Right lobe of liver (tissue), 6 donors: ENCODE data around the gene NR2F1-AS1. TPM values are rescaled to one million over a fixed set of nuclear protein-coding genes. Genes with fewer than 3 reads are reported as not detected.
"Not testable (repeated sequence)": the region's sequence is repeated elsewhere in the genome, so short reads cannot be mapped to it uniquely, and the experiment has no call there.

Experiments used
- ATAC-seq, 4 donors: fragments of 200-7000 bp; cut with Tn5 transposase; one replicate each; pipeline ENCODE4 v1.9.1; 2020; ENCODE audit warnings: mild to moderate bottlenecking in 4 of 4, moderate library complexity in 4 of 4
- DNase-seq, 3 donors: peaks; one replicate each; pipeline ENCODE4 v3.0.0-alpha.2; 2020
- H3K27ac ChIP-seq, 3 donors: fragments of 200-600 bp; one replicate each; pipeline ENCODE4 v1.8.0; 2022
- H3K27me3 ChIP-seq, 2 donors: fragments of 200-600 bp; one replicate each; pipeline ENCODE4 v1.8.0; 2022
- H3K36me3 ChIP-seq, 4 donors: fragments of 200-600 bp; sonication (generic) in 1 of 4; one replicate each; pipeline versions ENCODE4 v1.5.1 to v1.8.0; 2017 to 2022; ENCODE audit warnings: control low read depth in 1 of 4
- H3K4me1 ChIP-seq, 4 donors: fragments of 200-600 bp; sonication (generic) in 1 of 4; one replicate each; pipeline versions ENCODE4 v1.5.1 to v1.8.0; 2017 to 2022; ENCODE audit warnings: control low read depth in 1 of 4
- H3K4me3 ChIP-seq, 3 donors: fragments of 200-600 bp; one replicate each; pipeline ENCODE4 v1.8.0; 2022
- H3K9me3 ChIP-seq, 4 donors: fragments of 200-600 bp; sonication (generic) in 1 of 4; one replicate each; pipeline versions ENCODE4 v1.5.1 to v1.8.0; 2017 to 2022; ENCODE audit warnings: control low read depth in 1 of 4
- CTCF ChIP-seq, 4 donors: fragments of 200-600 bp in 3 of 4; fragments of 450-650 bp in 1 of 4; IDR thresholded peaks; one replicate each; pipeline versions ENCODE4 v1.5.1 to v1.8.0; 2016 to 2022; ENCODE audit warnings: antibody characterized with exemption in 4 of 4, mild to moderate bottlenecking in 2 of 4
- POLR2A ChIP-seq: fragments of 450-650 bp; IDR thresholded peaks from one replicate; pipeline ENCODE4 v1.6.1; 2017; ENCODE audit warnings: antibody characterized with exemption, mild to moderate bottlenecking
- WGBS: methylation state at CpG from one replicate; pipeline ENCODE4 v1.1.6; 2018; ENCODE audit warnings: low coverage, low lambda C conversion rate; ENCODE audit not compliant: insufficient coverage; ENCODE audit errors: missing lambda C conversion rate; 5-methylcytosine and 5-hydroxymethylcytosine counted together
- intact Hi-C, 2 donors: fragments of 100-400 bp; cut with DNase I; formaldehyde crosslinking; loops; one replicate each; pipeline versions ENCODE4 v1.11.2 to v1.14.1; 2022
- total RNA-seq, 6 experiments: library from RNA; depleted of rRNA in 2 of 6; stranded (reverse); fragments of >200 nt in 2 of 6; fragmentation: NEBNext Ultra II Directional in 3 of 6; extraction: Animal tissue kit (Norgen Biotek cat#: 25700) in 3 of 6; gene quantifications; one replicate each; pipeline versions ENCODE4 v1.1.0 to v1.2.4, GENCODE V29; 2016 to 2023
- donor health status: DM: no; HTN: yes; CAD: no.
- donor health status: DM: no; HTN: no; CAD: no.
- donor health status: DM: no; HTN: no; CAD: no.
- donor health status: DM: no; HTN: yes; CAD: no.
- donor health status: DM: no; HTN: yes; CAD: no.

The NR2F1-AS1 gene
- total RNA-seq, 6 experiments from 2014 or later, result 1.2 to 3.8 (median 2.3) TPM

- H3K27me3 ChIP-seq, result no peaks in the 10 kb centered on the region
- intact Hi-C loops, result no loop called here
- TF ChIP-seq POLR2A (no peak), CTCF (IDR thresholded peaks at IDR 0.05) (no peak)
- no peak overlapping the region for H3K4me3 ChIP-seq
- DNase-seq (no peak), ATAC-seq (no peak)
- H3K4me1 ChIP-seq, result no peaks in the 10 kb centered on the region
- H3K27ac ChIP-seq, result no peak overlapping the region
- peaks cover 0 to 3% (median 0%) of the 10 kb centered on the region in 4 donors for H3K9me3 ChIP-seq
- 52% methylated on average over 2 of the region's 2 CpGs for WGBS
- no peaks in the 10 kb centered on the region for H3K36me3 ChIP-seq
These were observed 70.2 kb downstream of the NR2F1-AS1 start for GRCh38 chr5:93510626-93511380.

- peak in 1 of 3 donors; percentile 18 for DNase-seq
- H3K27ac ChIP-seq, ATAC-seq, H3K9me3 ChIP-seq, intact Hi-C loops, H3K4me3 ChIP-seq, H3K36me3 ChIP-seq, H3K27me3 ChIP-seq, H3K4me1 ChIP-seq: not testable (repeated sequence)
- 83% methylated on average over 2 of the region's 3 CpGs for WGBS
These were observed 75.5 kb downstream of the NR2F1-AS1 start for GRCh38 chr5:93505553-93505952.

- peaks cover 0 to 3% (median 0%) of the 10 kb centered on the region in 4 donors for H3K36me3 ChIP-seq
- intact Hi-C loops, result no loop called here
- no peaks in the 10 kb centered on the region for H3K4me1 ChIP-seq
- ATAC-seq (no peak), DNase-seq (no peak)
- no peak for TF ChIP-seq CTCF (IDR thresholded peaks at IDR 0.05)
- TF ChIP-seq POLR2A, result no peak
- H3K4me3 ChIP-seq, result no peak overlapping the region
- H3K27ac ChIP-seq, result no peak overlapping the region
- H3K27me3 ChIP-seq, result no peaks in the 10 kb centered on the region
- no peaks in the 10 kb centered on the region for H3K9me3 ChIP-seq
- 15% methylated on average over 1 of the region's 1 CpG for WGBS
These were observed 77.4 kb downstream of the NR2F1-AS1 start for GRCh38 chr5:93503598-93504067.

- no peaks in the 10 kb centered on the region for H3K9me3 ChIP-seq
- DNase-seq, result no peak
- no peak overlapping the region for H3K4me3 ChIP-seq
- TF ChIP-seq CTCF (IDR thresholded peaks at IDR 0.05), result no peak
- no peak for TF ChIP-seq POLR2A
- 86% methylated on average over 4 of the region's 4 CpGs for WGBS
- no peaks in the 10 kb centered on the region for H3K27me3 ChIP-seq
- ATAC-seq, result no peak
- no peak overlapping the region for H3K27ac ChIP-seq
- H3K4me1 ChIP-seq, result no peaks in the 10 kb centered on the region
- no peaks in the 10 kb centered on the region for H3K36me3 ChIP-seq
- intact Hi-C loops, result no loop called here
These were observed 83.9 kb downstream of the NR2F1-AS1 start for GRCh38 chr5:93497096-93497495.

GRCh38 chr5:93479982-93480509, 101.0 kb downstream of the NR2F1-AS1 start:
- Histone ChIP-seq H3K27me3 (no peaks in the 10 kb centered on the region), H3K4me1 (no peaks in the 10 kb centered on the region), H3K27ac (no peak overlapping the region), H3K36me3 (no peaks in the 10 kb centered on the region), H3K4me3 (no peak overlapping the region), H3K9me3 (no peaks in the 10 kb centered on the region)
- TF ChIP-seq POLR2A (no peak), CTCF (IDR thresholded peaks at IDR 0.05) (no peak)
- intact Hi-C loops, result no loop called here
- no peak for ATAC-seq
- no peak for DNase-seq
